Dermis blood vessel endothelial cell (primary cell): ENCODE results near the gene HIPK3. TPM values are rescaled to one million over a fixed set of nuclear protein-coding genes. Genes with fewer than 3 reads are reported as not detected.
"Not testable (repeated sequence)": the region's sequence is repeated elsewhere in the genome, so short reads cannot be mapped to it uniquely, and the experiment has no call there.

Source experiments
- DNase-seq: peaks from one replicate; pipeline ENCODE4 v3.0.0; 2010
- total RNA-seq: library from RNA; depleted of rRNA; stranded (reverse); fragments of >200 nt; gene quantifications from 2 replicates; pipeline ENCODE4 v1.2.3, GENCODE V29; 2014

Gene HIPK3
- 85.6 and 138 TPM in 2 replicates for total RNA-seq

GRCh38 chr11:33257160-33257896, at the start of gene HIPK3:
Gene HIPK3 (plus strand): TSS chr11:33257381.
- peak; percentile 83 for DNase-seq

DNA sequence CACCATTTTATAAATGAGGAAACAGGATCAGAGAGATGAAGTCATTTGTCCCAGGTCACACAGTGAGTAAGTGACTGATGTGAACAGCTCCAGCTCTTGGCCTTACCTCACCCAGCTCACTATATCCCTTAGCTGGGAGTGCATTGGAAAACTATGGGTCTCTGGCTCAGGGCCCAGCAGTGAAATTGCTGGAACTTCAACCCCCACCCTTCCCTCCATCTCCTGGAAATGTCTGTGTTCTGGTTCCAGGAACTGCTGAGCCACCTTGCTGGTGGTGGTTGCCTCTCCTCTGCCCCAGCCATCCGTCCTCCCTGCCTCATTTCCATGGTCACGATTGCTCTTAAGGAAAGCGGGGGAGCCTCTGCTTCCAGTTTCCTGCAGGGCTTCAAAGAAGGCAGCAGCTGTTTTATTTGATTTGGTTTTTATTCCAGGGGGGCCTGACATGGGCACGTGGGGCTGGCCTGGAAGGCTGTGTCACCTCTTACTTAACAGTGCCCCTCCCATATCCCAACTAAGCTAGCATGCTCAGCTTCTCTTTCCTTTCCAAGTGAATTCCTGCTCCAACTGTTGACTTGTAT, 49.7 kb upstream of the HIPK3 start:
- peak; percentile 54 for DNase-seq

- no peak for DNase-seq
These were observed 49.0 kb upstream of the HIPK3 start for GRCh38 chr11:33208150-33208549.

DNA sequence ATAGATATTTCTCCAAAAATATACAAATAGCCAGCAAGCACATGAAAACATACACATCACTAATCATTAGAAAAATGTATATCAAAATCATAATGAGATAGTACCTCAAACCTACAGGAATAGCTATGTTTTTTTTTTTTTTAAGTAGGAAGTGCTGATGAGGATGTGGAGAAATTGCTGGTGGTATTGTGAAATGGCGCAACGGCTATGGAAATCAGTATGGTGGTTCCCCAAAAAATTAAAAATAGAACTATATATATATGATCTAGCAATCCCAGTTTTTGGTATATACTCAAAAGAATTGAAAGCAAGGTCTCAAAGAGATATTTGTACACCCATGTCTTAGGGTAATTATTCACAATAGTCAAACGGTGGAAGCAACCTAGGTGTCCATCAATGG, 46.0 kb upstream of the HIPK3 start:
- DNase-seq: no peak

DNA sequence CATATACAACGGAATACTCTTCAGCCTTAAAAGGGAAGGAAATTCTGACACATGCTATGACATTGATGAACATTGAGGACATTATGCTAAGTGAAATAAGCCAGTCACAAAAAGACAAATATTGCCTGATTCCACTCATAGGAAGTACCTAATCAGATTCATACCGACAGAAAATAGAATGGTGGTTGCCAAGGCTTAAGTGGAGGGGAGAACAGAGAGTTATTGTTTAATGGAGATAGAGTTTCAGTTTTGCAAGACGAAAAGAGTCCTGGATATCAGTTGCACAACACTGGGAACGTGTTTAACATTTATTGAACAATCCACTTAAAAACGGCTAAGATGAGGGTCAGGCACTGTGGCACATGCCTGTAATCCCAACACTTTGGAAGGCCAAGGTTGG, 45.6 kb upstream of the HIPK3 start:
- DNase-seq: no peak

DNA sequence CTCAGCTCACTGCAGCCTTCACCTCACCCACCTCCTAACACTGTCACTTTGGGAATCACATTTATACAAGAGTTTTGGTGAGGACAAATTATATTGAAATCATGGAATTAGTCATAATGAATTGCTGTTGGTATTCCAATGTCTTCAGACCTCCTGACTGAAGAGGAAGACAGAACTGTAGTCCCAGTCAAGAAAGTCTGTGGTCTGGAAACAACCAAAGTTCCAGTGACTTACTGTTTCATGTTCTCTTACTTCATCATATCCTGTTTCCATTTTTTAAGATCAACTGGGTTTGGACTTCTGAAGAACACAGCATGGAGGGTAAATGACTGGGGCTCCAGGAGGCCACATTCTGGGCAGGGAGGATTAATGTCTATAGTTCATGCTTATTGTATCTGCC, 43.0 kb upstream of the HIPK3 start:
- DNase-seq: no peak

DNA sequence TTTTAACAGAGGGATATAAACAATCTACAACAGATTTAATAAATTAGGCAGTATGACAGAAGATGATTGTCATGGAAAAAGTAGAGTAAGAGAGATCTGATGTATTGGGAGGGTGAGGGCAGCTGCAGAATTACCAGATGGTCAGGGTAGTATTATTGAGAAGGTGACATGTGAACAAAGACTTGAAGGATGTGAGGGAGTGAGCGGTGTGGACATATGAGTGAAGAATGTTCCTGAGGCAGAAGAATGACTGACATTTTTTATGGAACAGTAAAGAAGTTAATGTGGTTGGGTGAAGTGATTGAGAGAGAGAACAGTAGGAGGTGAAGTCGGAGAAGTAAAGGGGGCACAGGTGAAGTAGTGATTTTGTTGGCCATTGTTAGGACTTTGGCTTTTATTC, 42.4 kb upstream of the HIPK3 start:
- DNase-seq: no peak

GRCh38 chr11:33216676-33217075, 40.5 kb upstream of the HIPK3 start:
- DNase-seq: not testable (repeated sequence)

DNA sequence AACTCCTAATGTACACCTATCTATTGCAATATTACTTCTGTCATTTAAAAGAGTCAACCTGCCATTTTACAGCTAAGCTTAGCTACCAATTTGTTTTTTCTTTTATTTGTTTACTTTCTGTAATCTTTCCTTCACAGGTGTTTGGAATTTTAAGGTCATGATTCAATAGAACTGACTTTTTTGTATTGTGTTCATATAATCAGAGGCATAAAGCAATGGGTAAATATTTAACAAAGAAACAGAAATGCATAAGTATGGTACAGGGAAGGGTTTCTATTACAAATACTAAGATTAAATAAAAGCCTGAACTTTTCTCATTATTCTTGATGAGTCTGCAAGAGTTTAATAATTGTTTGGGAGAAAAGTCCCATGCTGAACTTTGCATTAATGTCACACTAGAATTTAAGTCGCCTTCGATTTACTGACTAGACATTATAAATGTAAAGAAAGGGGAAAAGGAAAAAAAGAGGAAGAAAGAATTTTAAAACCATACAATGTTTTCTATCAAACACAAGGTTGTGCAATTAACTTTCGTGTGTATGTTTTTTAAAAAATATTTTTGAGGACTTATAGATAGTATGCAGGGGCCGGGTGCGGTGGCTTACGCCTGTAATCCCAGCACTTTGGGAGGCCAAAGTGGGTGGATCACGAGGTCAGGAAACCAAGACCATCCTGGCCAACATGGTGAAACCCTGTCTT, 35.0 kb upstream of the HIPK3 start:
- DNase-seq: no peak

- DNase-seq: no peak
These were observed 31.8 kb upstream of the HIPK3 start for GRCh38 chr11:33225371-33225770.

DNA sequence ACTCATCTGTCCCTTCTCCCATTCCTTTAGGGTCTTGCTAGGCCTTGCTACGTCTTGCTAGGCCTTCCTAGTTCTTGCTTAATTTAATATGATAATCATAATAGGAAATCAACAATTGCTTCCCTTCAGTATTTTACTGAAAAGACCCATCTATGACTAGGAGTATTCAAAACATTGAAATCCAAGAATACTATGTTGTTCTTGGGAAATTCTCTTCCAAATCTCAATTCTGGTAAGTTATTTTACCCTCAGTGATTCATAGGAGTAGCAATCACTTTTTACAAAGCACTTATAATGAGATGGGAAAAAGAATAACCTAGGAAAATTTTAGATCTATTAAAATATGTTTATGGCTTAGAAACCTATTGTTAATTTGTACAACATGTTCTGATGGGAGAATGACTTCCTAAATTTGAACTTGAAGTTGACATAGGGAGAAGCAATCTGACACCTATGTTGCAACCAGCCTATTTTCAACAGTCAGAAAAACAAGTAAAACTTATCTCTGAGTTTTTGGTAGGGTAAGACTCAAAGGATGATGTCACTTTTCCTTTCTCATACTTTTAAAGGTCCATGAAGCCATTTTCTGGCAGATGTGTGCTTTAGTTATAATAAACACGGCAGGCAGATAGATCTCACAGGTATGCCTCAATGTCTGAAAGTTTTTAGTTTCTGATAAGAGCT, 29.5 kb upstream of the HIPK3 start:
- no peak for DNase-seq

DNA sequence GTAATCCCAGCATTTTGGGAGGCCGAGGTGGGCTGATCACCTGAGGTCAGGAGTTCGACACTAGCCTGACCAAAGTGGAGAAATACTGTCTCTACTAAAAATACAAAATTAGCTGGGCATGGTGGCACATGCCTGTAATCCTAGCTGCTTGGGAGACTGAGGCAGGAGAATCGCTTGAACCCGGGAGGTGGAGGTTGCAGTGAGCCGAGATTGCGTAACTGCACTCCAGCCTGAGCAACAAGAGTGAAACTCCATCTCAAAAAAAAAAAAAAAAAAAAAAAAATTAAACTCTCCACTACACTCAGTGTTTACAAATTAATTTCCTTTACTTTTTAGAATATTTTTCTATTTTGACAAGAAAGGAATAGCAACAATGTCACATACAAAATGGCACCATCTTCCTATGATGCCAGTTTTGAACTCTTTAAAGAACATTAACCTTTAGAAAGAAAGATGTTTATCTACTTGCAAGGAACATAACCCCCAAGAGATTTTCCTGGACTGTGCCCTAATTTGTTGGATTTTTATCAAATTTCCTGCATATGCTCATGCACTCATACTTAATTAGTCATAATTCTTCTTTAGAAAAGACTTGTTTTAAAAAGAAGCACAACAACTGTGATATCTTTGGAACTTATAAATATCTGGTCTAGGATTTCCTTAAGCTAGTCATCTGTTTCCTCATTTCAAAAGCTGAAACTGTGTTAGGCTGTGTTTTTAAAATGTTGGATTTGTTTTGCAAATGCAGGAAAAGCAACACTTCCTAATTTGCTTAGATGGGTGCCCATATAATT, 22.6 kb upstream of the HIPK3 start:
- DNase-seq: peak; percentile 82

- DNase-seq: no peak
These were observed 20.1 kb upstream of the HIPK3 start for GRCh38 chr11:33237039-33237597.

DNA sequence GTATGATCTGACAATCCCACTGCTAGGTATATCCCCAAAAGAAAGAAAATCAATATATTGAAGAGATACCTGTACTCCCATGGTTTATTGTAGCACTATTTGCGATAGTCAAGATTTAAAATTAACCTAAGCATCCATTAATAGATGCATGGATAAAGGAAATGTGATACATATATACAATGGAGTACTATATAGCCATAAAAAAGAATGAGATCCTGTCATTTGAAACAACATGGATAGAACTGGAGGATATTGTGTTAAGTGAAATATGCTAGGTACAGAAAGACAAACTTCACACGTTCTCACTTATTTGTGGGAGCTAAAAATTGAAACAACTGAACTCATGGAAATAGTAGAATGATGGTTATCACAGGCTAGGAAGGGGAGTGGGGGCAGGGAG, 14.6 kb upstream of the HIPK3 start:
- no peak for DNase-seq

DNA sequence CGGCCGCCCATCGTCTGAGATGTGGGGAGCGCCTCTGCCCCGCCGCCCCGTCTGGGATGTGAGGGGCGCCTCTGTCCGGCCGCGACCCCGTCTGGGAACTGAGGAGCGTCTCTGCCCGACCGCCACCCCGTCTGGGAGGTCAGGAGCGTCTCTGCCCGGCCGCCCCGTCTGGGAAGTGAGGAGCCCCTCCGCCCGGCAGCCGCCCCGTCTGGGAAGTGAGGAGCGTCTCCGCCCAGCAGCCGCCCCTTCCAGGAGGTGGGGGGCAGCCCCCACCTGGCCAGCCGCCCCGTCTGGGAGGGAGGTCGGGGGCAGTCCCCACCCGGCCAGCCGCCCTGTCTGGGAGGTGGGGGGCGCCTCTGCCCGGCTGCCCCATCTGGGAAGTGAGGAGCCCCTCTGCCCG, 13.5 kb upstream of the HIPK3 start:
- not testable (repeated sequence) for DNase-seq

DNA sequence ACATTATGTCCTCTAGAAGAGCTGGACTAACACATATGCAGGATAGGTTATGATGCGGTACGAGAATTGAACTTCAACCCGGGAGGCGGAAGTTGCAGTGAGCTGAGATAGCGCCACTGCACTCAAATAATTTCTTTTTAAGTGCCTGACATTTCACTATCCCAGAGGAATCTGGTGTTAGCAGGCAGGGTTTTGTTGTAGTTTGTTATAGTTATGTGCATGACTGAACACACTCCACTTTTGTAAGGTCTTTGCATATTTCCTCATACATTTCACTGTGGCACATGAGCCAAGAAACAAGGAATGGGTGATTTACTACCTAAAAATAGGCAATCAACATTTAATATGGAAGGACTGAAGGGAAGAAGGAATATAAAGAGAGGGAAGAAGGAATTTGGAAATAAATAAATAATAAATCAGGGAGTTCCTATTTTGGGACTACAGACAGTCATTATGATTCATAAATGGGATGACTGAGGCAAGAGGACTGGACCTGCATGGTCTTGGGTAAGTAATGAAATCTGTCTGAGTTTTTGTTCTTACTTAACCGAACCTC, 8.7 kb upstream of the HIPK3 start:
- no peak for DNase-seq

DNA sequence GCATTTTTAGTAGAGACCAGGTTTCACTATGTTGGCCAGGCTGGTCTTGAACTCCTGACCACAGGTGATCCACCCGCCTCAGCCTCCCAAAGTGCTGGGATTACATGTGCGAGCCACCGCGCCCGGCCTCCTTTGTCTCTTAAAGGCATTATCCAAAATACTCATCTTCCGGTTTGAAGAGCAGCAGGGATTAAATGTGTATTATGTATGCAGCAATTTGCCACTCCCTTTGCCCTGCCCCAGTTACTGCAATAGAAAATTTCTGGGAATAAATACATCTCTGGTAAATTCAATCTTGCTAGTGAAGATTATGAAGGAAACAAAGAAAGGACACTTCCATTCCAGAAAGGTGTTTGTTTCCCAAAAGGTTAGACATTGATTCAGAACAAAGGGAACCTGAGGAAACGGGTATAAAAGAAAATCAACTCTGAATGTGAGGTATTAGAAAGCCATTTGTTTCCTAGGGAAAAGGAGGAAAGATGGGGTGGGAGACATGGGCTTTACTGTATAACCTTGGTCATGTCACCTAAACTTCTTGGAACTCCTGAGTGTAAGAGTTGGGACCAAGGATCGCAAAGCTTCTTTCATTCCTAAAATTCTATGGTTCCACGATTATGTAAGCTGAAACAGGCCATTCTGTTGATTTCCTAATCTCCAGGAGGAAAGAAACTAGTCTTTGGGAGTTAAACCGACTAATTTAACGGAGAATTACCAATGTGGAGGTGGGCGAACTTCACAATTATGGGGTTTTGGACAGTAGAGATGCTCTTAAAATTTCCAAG, 959 bp upstream of the HIPK3 start:
- DNase-seq: no peak

GRCh38 chr11:33256813-33257159, 395 bp upstream of the HIPK3 start:
- DNase-seq: no peak

DNA sequence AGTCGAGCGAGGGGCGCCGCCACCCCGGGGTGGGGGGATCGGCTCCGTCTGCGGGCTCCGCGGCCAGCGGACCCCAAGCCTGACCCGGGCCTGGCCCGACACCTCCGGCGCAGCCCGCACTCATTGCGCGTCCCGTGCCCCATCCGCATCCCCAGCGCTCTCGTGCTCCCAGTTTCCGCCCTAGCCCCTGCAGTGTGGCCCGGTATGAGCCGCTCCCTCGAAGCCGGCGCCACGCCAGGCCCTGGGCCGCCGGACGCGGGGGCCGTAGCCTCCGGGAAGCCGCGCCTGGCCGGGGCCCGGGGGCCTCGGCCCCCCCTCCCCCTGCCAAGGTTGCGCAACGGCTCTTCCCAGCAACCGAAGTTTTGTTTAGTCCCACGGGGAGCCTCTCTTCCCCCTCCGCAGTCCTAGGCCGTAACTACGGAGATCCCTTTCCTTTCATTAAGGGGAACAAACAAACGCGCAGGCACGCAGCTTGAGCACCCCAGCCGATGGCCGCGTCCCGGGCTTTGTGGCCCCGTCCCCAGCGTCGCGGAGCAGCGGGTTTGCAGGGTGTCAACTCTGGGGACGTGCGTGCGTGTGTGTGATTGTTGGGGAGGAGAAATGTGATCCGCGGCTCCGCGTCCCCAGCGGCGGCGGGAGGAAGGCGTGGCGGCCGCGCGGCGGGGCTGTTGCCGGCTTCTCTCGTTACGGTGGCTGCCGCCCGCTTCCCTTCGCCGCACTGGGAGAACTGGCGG, 883 bp downstream of the HIPK3 start:
- peak; percentile 83 for DNase-seq

GRCh38 chr11:33258631-33259205, 1.5 kb downstream of the HIPK3 start:
- peak; percentile 62 for DNase-seq
